KG1 (cell line): ENCODE results near the gene SCG5.

Experiments used
- DNase-seq: peaks from one replicate; lab custom pipeline; 2025; lab: John Stamatoyannopoulos, UW

The SCG5 gene

GRCh38 chr15:32691689-32692038 is 50.2 kb downstream of the SCG5 start:
- DNase-seq = no peak

GRCh38 chr15:32692286-32692685 is 50.8 kb downstream of the SCG5 start:
- no peak for DNase-seq

GRCh38 chr15:32694222-32694983 is 52.9 kb downstream of the SCG5 start:
- no peak for DNase-seq

- no peak for DNase-seq
These were observed 57.4 kb downstream of the SCG5 start for GRCh38 chr15:32698773-32699390.

- DNase-seq = no peak
These were observed 59.1 kb downstream of the SCG5 start for GRCh38 chr15:32700501-32701150.

- DNase-seq = no peak
These were observed 60.4 kb downstream of the SCG5 start for GRCh38 chr15:32701863-32702262.

GRCh38 chr15:32704395-32704981 is 63.0 kb downstream of the SCG5 start:
- no peak for DNase-seq

- DNase-seq = no peak
These were observed 63.9 kb downstream of the SCG5 start for GRCh38 chr15:32705446-32705845.

- DNase-seq = no peak
These were observed 65.2 kb downstream of the SCG5 start for GRCh38 chr15:32706704-32707103.

GRCh38 chr15:32707436-32707835 is 65.9 kb downstream of the SCG5 start:
- DNase-seq = no peak

GRCh38 chr15:32709295-32710033 is 68.0 kb downstream of the SCG5 start:
- no peak for DNase-seq

GRCh38 chr15:32715276-32715675 is 73.8 kb downstream of the SCG5 start:
- no peak for DNase-seq

- DNase-seq = no peak
These were observed 74.9 kb downstream of the SCG5 start for GRCh38 chr15:32716216-32716914.

GRCh38 chr15:32716915-32717425 is 75.5 kb downstream of the SCG5 start:
- DNase-seq = no peak

GRCh38 chr15:32717426-32718226 is 76.1 kb downstream of the SCG5 start, which contains the start of gene GREM1:
Gene GREM1, plus strand, starts transcription at chr15:32718004. Its CDS starts 12,687 bp downstream, at chr15:32730691.
- no peak for DNase-seq

- no peak for DNase-seq
These were observed 76.8 kb downstream of the SCG5 start for GRCh38 chr15:32718227-32718820.

- no peak for DNase-seq
These were observed 77.6 kb downstream of the SCG5 start for GRCh38 chr15:32718821-32719716.

GRCh38 chr15:32721596-32721995 is 80.1 kb downstream of the SCG5 start:
- no peak for DNase-seq

GRCh38 chr15:32722136-32722535 is 80.6 kb downstream of the SCG5 start:
- no peak for DNase-seq
